ENCODE data around the gene ADGRB2.

DNA sequence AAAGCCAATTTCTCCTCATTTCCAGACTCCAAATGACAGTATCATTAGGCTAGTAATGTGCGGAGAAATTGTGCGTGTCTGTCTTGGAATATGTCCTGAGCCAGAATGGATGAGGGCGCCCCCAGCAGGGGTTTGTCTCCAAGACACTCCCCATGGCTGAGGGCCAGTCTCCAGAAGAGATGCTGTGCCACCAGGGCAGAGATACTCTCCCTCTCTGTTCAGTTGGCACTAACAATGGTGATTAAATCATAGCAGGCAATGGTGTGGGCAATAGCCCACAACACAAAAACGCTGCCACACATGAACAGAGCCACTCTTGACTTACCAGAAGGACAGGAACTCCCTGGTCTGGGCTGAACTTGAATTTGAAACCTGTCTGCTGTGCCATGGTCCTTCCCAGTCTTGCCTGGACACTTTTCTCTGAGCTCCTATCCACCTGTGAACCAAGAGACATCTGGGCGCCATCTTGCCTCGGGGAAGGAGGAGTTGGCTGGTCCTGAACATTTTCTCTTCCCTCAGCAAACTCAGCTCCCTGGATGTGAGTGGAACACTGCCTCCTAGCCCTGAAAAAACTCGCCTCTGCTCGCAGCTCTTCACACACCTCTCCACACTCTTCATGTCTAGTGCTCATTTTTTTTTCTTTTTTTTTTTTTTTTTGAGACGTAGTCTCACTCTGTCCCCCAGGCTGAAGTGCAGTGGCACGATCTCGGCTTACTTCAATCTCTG lies 14.8 kb upstream of the ADGRB2 start:
- no peak for TF ChIP-seq CTCF (IDR thresholded peaks at IDR 0.05)
- no peak for TF ChIP-seq POLR2A (IDR thresholded peaks at IDR 0.05)
